Suprapubic skin (tissue), 4 donors: ENCODE results near the gene HAPLN3. TPM values are rescaled to one million over a fixed set of nuclear protein-coding genes. Genes with fewer than 3 reads are reported as not detected.

Experiments
- DNase-seq, 2 donors: peaks; one replicate each; pipeline ENCODE4 v3.0.0-alpha.2; 2019; ENCODE audit warnings: low spot score in 2 of 2
- H3K27ac ChIP-seq: fragments of 200-600 bp; sonication (generic); one replicate; pipeline ENCODE4 v1.5.1; 2019
- H3K27me3 ChIP-seq: fragments of 200-600 bp; sonication (generic); one replicate; pipeline ENCODE4 v1.5.1; 2019
- H3K36me3 ChIP-seq: fragments of 200-600 bp; sonication (generic); one replicate; pipeline ENCODE4 v1.5.1; 2019
- H3K4me1 ChIP-seq: fragments of 200-600 bp; sonication (generic); one replicate; pipeline ENCODE4 v1.5.1; 2019
- H3K4me3 ChIP-seq: fragments of 200-600 bp; sonication (generic); one replicate; pipeline ENCODE4 v1.5.1; 2019; ENCODE audit warnings: mild to moderate bottlenecking
- H3K9me3 ChIP-seq: fragments of 200-600 bp; sonication (generic); one replicate; pipeline ENCODE4 v1.5.1; 2019
- EP300 ChIP-seq: sonication (generic); formaldehyde crosslinking; IDR thresholded peaks from one replicate; pipeline ENCODE4 v1.6.1; 2017; ENCODE audit warnings: antibody characterized with exemption
- POLR2A ChIP-seq, 2 donors: fragments of 450-650 bp; IDR thresholded peaks; one replicate each; pipeline ENCODE4 v1.6.1; 2017; ENCODE audit warnings: antibody characterized with exemption in 2 of 2, mild to moderate bottlenecking in 2 of 2, moderate library complexity in 2 of 2
- POLR2AphosphoS5 ChIP-seq, 3 donors: sonication (generic); formaldehyde crosslinking; IDR thresholded peaks; one replicate each; pipeline ENCODE4 v1.6.1; 2017; ENCODE audit warnings: antibody characterized with exemption in 3 of 3
- WGBS: methylation state at CpG from one replicate; pipeline ENCODE4 v1.1.5; 2018; 5-methylcytosine and 5-hydroxymethylcytosine counted together
- total RNA-seq, 4 donors: library from RNA; depleted of rRNA; stranded (reverse); fragments of >200 nt; gene quantifications; one replicate each; pipeline ENCODE4 v1.1.0, GENCODE V29; 2016
- TF ChIP-seq, protein P1 (sequence below), 2 donors: fragments of 200-600 bp in 1 of 2; fragments of 450-650 bp in 1 of 2; sonication (generic) in 1 of 2; IDR thresholded peaks; one replicate each; pipeline ENCODE4 v1.5.1; 2016 to 2019; ENCODE audit warnings: antibody characterized with exemption in 2 of 2, mild to moderate bottlenecking in 1 of 2, moderate library complexity in 1 of 2

Gene HAPLN3
- total RNA-seq, 4 donors from 2014 or later: 4.8 to 14.6 (median 8.9) TPM

DNA sequence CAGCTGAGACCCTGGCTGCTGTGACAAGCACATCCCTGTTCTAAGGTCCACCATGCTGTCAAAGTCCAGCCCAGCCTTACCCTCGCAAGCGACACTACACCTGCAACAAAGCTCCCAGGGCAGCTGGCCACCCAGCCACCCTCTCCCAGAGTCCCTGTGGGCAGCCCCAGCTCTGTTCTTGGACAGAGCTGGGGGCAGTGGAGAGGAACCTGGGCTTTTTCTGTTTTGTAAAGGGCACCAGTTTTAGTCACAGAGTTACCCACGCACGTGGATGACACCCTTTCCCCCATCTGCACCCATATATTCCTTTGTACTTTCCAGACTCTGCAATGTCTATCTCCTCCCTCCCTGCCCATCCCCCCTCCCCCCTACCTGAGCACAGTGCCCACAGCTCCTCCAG, 53.2 kb downstream of the HAPLN3 start:
- no peak overlapping the region for H3K4me3 ChIP-seq
- no peak overlapping the region for H3K27ac ChIP-seq
- no peaks in the 10 kb centered on the region for H3K4me1 ChIP-seq
- peaks cover 4% of the 10 kb centered on the region for H3K27me3 ChIP-seq
- H3K9me3 ChIP-seq: no peaks in the 10 kb centered on the region
- 75% methylated on average over 4 of the region's 4 CpGs for WGBS
- H3K36me3 ChIP-seq: no peaks in the 10 kb centered on the region
- TF ChIP-seq POLR2AphosphoS5 (IDR thresholded peaks at IDR 0.05) (no peak), EP300 (no peak), POLR2A (IDR thresholded peaks at IDR 0.05) (no peak)
- TF ChIP-seq, protein P1, sequence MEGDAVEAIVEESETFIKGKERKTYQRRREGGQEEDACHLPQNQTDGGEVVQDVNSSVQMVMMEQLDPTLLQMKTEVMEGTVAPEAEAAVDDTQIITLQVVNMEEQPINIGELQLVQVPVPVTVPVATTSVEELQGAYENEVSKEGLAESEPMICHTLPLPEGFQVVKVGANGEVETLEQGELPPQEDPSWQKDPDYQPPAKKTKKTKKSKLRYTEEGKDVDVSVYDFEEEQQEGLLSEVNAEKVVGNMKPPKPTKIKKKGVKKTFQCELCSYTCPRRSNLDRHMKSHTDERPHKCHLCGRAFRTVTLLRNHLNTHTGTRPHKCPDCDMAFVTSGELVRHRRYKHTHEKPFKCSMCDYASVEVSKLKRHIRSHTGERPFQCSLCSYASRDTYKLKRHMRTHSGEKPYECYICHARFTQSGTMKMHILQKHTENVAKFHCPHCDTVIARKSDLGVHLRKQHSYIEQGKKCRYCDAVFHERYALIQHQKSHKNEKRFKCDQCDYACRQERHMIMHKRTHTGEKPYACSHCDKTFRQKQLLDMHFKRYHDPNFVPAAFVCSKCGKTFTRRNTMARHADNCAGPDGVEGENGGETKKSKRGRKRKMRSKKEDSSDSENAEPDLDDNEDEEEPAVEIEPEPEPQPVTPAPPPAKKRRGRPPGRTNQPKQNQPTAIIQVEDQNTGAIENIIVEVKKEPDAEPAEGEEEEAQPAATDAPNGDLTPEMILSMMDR (IDR thresholded peaks at IDR 0.05): no peak
- DNase-seq: no peak

DNA sequence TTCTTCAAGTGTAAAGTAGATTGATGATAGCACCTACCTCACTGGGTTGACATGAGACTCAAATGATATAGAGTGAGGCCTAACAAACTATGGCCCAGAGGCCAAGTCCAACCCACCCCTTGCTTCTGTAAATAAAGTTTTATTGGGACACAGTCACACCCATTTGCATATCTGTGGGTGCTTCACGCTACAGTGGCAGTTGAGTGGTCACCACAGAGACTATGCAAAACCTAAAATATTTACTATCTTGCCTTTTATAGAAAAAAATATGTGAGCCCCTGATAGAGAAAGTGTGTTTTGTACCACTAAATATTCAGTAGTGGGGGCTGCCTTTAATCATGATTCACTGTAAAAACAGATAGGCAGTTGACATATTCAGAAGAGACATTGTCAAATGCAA, 54.1 kb downstream of the HAPLN3 start:
- peaks cover 4% of the 10 kb centered on the region for H3K27me3 ChIP-seq
- DNase-seq: no peak
- no peaks in the 10 kb centered on the region for H3K4me1 ChIP-seq
- no peaks in the 10 kb centered on the region for H3K9me3 ChIP-seq
- no peak overlapping the region for H3K27ac ChIP-seq
- WGBS: 92% methylated on average over 1 of the region's 1 CpG
- H3K4me3 ChIP-seq: no peak overlapping the region
- H3K36me3 ChIP-seq: no peaks in the 10 kb centered on the region
- TF ChIP-seq POLR2A (IDR thresholded peaks at IDR 0.05): no peak

DNA sequence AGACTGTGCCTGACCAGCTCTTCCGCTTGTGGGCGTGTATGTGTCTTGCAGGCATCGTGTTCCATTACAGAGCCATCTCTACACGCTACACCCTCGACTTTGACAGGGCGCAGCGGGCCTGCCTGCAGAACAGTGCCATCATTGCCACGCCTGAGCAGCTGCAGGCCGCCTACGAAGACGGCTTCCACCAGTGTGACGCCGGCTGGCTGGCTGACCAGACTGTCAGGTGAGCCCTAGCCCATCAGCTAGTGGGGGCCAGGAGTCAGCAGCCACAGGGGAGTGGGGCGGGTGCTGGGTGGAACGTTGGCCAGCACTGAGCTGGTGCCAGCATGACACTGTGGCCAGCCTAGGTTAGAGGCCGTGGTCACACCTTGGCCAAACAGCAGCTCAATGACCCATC, 55.4 kb downstream of the HAPLN3 start:
- Histone ChIP-seq H3K9me3 (no peaks in the 10 kb centered on the region), H3K27me3 (peaks cover 4% of the 10 kb centered on the region), H3K27ac (no peak overlapping the region), H3K4me3 (no peak overlapping the region), H3K4me1 (no peaks in the 10 kb centered on the region), H3K36me3 (no peaks in the 10 kb centered on the region)
- no peak for TF ChIP-seq POLR2A (IDR thresholded peaks at IDR 0.05)
- no peak for TF ChIP-seq POLR2AphosphoS5 (IDR thresholded peaks at IDR 0.05)
- TF ChIP-seq EP300: no peak
- TF ChIP-seq, protein P1 (IDR thresholded peaks at IDR 0.05): no peak
- 85% methylated on average over 10 of the region's 16 CpGs for WGBS
- DNase-seq: no peak

DNA sequence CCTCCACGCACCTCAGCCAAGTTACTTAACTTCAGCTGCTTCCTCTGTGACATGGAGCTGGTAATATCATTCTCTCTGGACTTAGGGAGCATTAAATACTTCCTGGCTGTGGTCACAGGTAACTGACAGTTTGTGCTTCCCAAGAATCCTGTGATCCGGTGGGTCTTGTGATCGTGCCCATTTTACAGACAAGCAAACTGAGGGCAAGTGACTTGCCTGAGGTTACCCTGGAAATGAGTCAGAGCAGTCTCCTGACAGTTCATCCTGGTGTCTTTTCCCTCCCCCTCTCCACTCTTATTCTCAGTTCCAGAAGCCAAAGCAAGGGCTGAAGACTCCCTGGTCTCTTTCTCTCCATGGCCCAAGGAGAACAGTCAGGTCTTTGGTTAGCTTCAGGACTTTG, 56.2 kb downstream of the HAPLN3 start:
- Histone ChIP-seq H3K27ac (no peak overlapping the region), H3K9me3 (no peaks in the 10 kb centered on the region), H3K4me1 (no peaks in the 10 kb centered on the region), H3K36me3 (no peaks in the 10 kb centered on the region), H3K27me3 (peaks cover 4% of the 10 kb centered on the region), H3K4me3 (no peak overlapping the region)
- 93% methylated on average over 2 of the region's 3 CpGs for WGBS
- DNase-seq: no peak
- TF ChIP-seq, protein P1 (IDR thresholded peaks at IDR 0.05): no peak
- TF ChIP-seq POLR2AphosphoS5 (IDR thresholded peaks at IDR 0.05): no peak
- no peak for TF ChIP-seq EP300
- TF ChIP-seq POLR2A (IDR thresholded peaks at IDR 0.05): no peak

DNA sequence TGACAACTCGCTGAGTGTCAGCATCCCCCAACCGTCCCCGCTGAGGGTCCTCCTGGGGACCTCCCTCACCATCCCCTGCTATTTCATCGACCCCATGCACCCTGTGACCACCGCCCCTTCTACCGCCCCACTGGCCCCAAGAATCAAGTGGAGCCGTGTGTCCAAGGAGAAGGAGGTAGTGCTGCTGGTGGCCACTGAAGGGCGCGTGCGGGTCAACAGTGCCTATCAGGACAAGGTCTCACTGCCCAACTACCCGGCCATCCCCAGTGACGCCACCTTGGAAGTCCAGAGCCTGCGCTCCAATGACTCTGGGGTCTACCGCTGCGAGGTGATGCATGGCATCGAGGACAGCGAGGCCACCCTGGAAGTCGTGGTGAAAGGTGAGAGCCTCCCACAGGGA, 56.7 kb downstream of the HAPLN3 start:
- WGBS: 83% methylated on average over 7 of the region's 18 CpGs
- H3K36me3 ChIP-seq: no peaks in the 10 kb centered on the region
- no peaks in the 10 kb centered on the region for H3K4me1 ChIP-seq
- no peaks in the 10 kb centered on the region for H3K9me3 ChIP-seq
- H3K4me3 ChIP-seq: no peak overlapping the region
- no peak for DNase-seq
- H3K27me3 ChIP-seq: peaks cover 4% of the 10 kb centered on the region
- no peak for TF ChIP-seq POLR2A (IDR thresholded peaks at IDR 0.05)
- no peak for TF ChIP-seq EP300
- TF ChIP-seq, protein P1 (IDR thresholded peaks at IDR 0.05): no peak
- no peak for TF ChIP-seq POLR2AphosphoS5 (IDR thresholded peaks at IDR 0.05)
- no peak overlapping the region for H3K27ac ChIP-seq

DNA sequence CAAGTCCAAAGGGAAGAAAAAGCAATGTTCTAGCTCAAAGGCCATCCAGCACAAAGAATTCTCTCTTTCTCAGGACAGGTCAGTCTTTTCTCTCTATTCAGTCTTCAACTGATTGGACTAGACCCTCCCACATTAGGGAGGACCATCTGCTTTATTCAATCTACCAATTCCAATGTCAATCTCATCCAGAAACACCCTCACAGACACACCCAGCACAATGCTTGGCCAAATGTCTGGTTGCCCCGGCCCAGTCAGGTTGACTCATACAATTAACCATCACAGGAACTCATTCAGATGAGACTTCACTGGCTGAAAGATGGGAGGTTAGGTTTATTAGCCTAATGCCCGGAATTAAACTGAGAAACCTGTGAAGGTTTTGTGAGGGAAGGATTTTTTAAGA, 59.7 kb downstream of the HAPLN3 start:
- H3K9me3 ChIP-seq: no peaks in the 10 kb centered on the region
- H3K4me3 ChIP-seq: no peak overlapping the region
- 32% methylated on average over 2 of the region's 2 CpGs for WGBS
- peaks cover 4% of the 10 kb centered on the region for H3K27me3 ChIP-seq
- DNase-seq: no peak
- no peaks in the 10 kb centered on the region for H3K36me3 ChIP-seq
- H3K27ac ChIP-seq: no peak overlapping the region
- TF ChIP-seq EP300: no peak
- no peak for TF ChIP-seq POLR2A (IDR thresholded peaks at IDR 0.05)
- TF ChIP-seq, protein P1 (IDR thresholded peaks at IDR 0.05): no peak
- no peak for TF ChIP-seq POLR2AphosphoS5 (IDR thresholded peaks at IDR 0.05)
- no peaks in the 10 kb centered on the region for H3K4me1 ChIP-seq
